Measurements from ENCODE around the gene DIP2B.

Gene DIP2B

GRCh38 chr12:50775251-50775650 is 270.5 kb downstream of the DIP2B start:
- DNase-seq (ENCODE audit: low read depth) = no peak

- no peak for DNase-seq (ENCODE audit: low read depth)
These were observed 272.3 kb downstream of the DIP2B start for GRCh38 chr12:50776749-50777728.

- no peak for DNase-seq (ENCODE audit: low read depth)
These were observed 274.1 kb downstream of the DIP2B start for GRCh38 chr12:50778663-50779590.

- DNase-seq (ENCODE audit: low read depth) = no peak
These were observed 275.2 kb downstream of the DIP2B start for GRCh38 chr12:50780013-50780412.

- DNase-seq (ENCODE audit: low read depth) = no peak
These were observed 279.7 kb downstream of the DIP2B start for GRCh38 chr12:50784501-50784900.

- DNase-seq (ENCODE audit: low read depth) = no peak
These were observed 280.7 kb downstream of the DIP2B start for GRCh38 chr12:50785406-50786001.

GRCh38 chr12:50786498-50787231 is 281.9 kb downstream of the DIP2B start:
- no peak for DNase-seq (ENCODE audit: low read depth)

- no peak for DNase-seq (ENCODE audit: low read depth)
These were observed 282.8 kb downstream of the DIP2B start for GRCh38 chr12:50787618-50788017.

GRCh38 chr12:50788561-50788960 is 283.8 kb downstream of the DIP2B start:
- DNase-seq (ENCODE audit: low read depth) = no peak

GRCh38 chr12:50790081-50790480 is 285.3 kb downstream of the DIP2B start:
- no peak for DNase-seq (ENCODE audit: low read depth)
